Parathyroid adenoma (tissue), 2 donors: ENCODE measurements around the gene KCNJ12.
"Not testable (repeated sequence)": the region's sequence is repeated elsewhere in the genome, so short reads cannot be mapped to it uniquely, and the experiment has no call there.

Experiments used
- H2AFZ ChIP-seq: fragments of 300-600 bp; sonication (generic); one replicate; pipeline ENCODE4 v1.7.0; 2017; ENCODE audit warnings: antibody characterized with exemption, mild to moderate bottlenecking
- H3K27ac ChIP-seq: fragments of 300-600 bp; sonication (generic); one replicate; pipeline ENCODE4 v1.7.0; 2017
- H3K27me3 ChIP-seq: fragments of 300-600 bp; sonication (generic); one replicate; pipeline ENCODE4 v1.7.0; 2017; ENCODE audit warnings: low read length; ENCODE audit not compliant: control insufficient read depth, insufficient read depth
- H3K36me3 ChIP-seq: fragments of 300-600 bp; sonication (generic); one replicate; pipeline ENCODE4 v1.7.0; 2017; ENCODE audit warnings: low read length; ENCODE audit not compliant: control insufficient read depth, insufficient read depth
- H3K4me1 ChIP-seq: fragments of 300-600 bp; sonication (generic); one replicate; pipeline ENCODE4 v1.7.0; 2017; ENCODE audit warnings: control low read depth
- H3K4me2 ChIP-seq: fragments of 300-600 bp; sonication (generic); one replicate; pipeline ENCODE4 v1.7.0; 2017; ENCODE audit warnings: low read length
- H3K4me3 ChIP-seq: fragments of 300-600 bp; sonication (generic); one replicate; pipeline ENCODE4 v1.7.0; 2017; ENCODE audit warnings: low read depth, low read length
- H3K79me2 ChIP-seq: fragments of 300-600 bp; sonication (generic); one replicate; pipeline ENCODE4 v1.7.0; 2017; ENCODE audit warnings: control low read depth
- H3K9ac ChIP-seq: fragments of 300-600 bp; sonication (generic); one replicate; pipeline ENCODE4 v1.7.0; 2017; ENCODE audit warnings: mild to moderate bottlenecking
- H3K9me3 ChIP-seq: fragments of 300-600 bp; sonication (generic); one replicate; pipeline ENCODE4 v1.7.0; 2017; ENCODE audit warnings: low read length; ENCODE audit not compliant: control insufficient read depth
- CTCF ChIP-seq: fragments of 300-600 bp; sonication (generic); IDR thresholded peaks from one replicate; pipeline ENCODE4 v1.7.0; 2017; ENCODE audit warnings: antibody characterized with exemption, mild to moderate bottlenecking
- donor health status: primary hyperparathyroidism.

The KCNJ12 gene

GRCh38 chr17:21436481-21436880 is 60.3 kb downstream of the KCNJ12 start:
- H3K4me1 ChIP-seq, H3K27me3 ChIP-seq, H2AFZ ChIP-seq, H3K9me3 ChIP-seq, H3K4me3 ChIP-seq, H3K9ac ChIP-seq, H3K36me3 ChIP-seq, H3K79me2 ChIP-seq, H3K27ac ChIP-seq, H3K4me2 ChIP-seq: not testable (repeated sequence)

- not testable (repeated sequence) for H3K4me3 ChIP-seq, H3K27me3 ChIP-seq, H3K4me2 ChIP-seq, H3K9ac ChIP-seq, H3K79me2 ChIP-seq, H3K4me1 ChIP-seq, H3K9me3 ChIP-seq, H3K36me3 ChIP-seq, H2AFZ ChIP-seq, H3K27ac ChIP-seq
Measured at GRCh38 chr17:21436883-21437836, 61.0 kb downstream of the KCNJ12 start.

GRCh38 chr17:21438316-21439014 is 62.3 kb downstream of the KCNJ12 start:
- H3K9ac ChIP-seq, H3K79me2 ChIP-seq, H2AFZ ChIP-seq, H3K4me3 ChIP-seq, H3K27ac ChIP-seq, H3K27me3 ChIP-seq, H3K36me3 ChIP-seq, H3K4me2 ChIP-seq, H3K4me1 ChIP-seq, H3K9me3 ChIP-seq: not testable (repeated sequence)

- H2AFZ ChIP-seq, H3K4me3 ChIP-seq, H3K27me3 ChIP-seq, H3K9me3 ChIP-seq, H3K36me3 ChIP-seq, H3K4me2 ChIP-seq, H3K27ac ChIP-seq, H3K79me2 ChIP-seq, H3K9ac ChIP-seq, H3K4me1 ChIP-seq: not testable (repeated sequence)
Measured at GRCh38 chr17:21439015-21439336, 62.8 kb downstream of the KCNJ12 start.

- no peak for TF ChIP-seq CTCF
- Histone ChIP-seq H3K27ac (no peak overlapping the region), H3K9me3 (no peaks in the 10 kb centered on the region), H3K79me2 (no peaks in the 10 kb centered on the region), H3K4me2 (no peak overlapping the region), H3K27me3 (no peaks in the 10 kb centered on the region), H3K4me1 (no peaks in the 10 kb centered on the region), H3K4me3 (no peak overlapping the region), H2AFZ (no peak overlapping the region), H3K9ac (no peak overlapping the region), H3K36me3 (no peaks in the 10 kb centered on the region)
Measured at GRCh38 chr17:21445091-21445650, 69.0 kb downstream of the KCNJ12 start.

- H3K4me3 ChIP-seq, H3K9me3 ChIP-seq, H3K9ac ChIP-seq, H3K27me3 ChIP-seq, H2AFZ ChIP-seq, H3K36me3 ChIP-seq, H3K4me1 ChIP-seq, H3K79me2 ChIP-seq, H3K27ac ChIP-seq, H3K4me2 ChIP-seq: not testable (repeated sequence)
Measured at GRCh38 chr17:21447552-21447951, 71.4 kb downstream of the KCNJ12 start.

- H3K4me1 ChIP-seq, H3K4me3 ChIP-seq, H3K27me3 ChIP-seq, H3K4me2 ChIP-seq, H3K79me2 ChIP-seq, H3K27ac ChIP-seq, H3K9ac ChIP-seq, H2AFZ ChIP-seq, H3K36me3 ChIP-seq, H3K9me3 ChIP-seq: not testable (repeated sequence)
- TF ChIP-seq CTCF, result peak; percentile 50
Measured at GRCh38 chr17:21449891-21450290, 73.7 kb downstream of the KCNJ12 start.
